Progenitor cell of endocrine pancreas (in vitro differentiated cells): ENCODE data around the gene STK32B. TPM values are rescaled to one million over a fixed set of nuclear protein-coding genes. Genes with fewer than 3 reads are reported as not detected.

Experiments used
- DNase-seq: peaks from one replicate; pipeline ENCODE4 v3.0.0; 2021; ENCODE audit warnings: low spot score; ENCODE audit not compliant: unreplicated experiment
- H3K27ac Mint-ChIP-seq: 2 replicates; pipeline ENCODE4 v1.8.0; 2021; ENCODE audit warnings: mild to moderate bottlenecking, moderate library complexity, mixed read lengths
- H3K27me3 Mint-ChIP-seq: 2 replicates; pipeline ENCODE4 v1.8.0; 2021; ENCODE audit warnings: mixed read lengths
- H3K36me3 Mint-ChIP-seq: 2 replicates; pipeline ENCODE4 v1.8.0; 2022; ENCODE audit warnings: mixed read lengths; ENCODE audit not compliant: insufficient read depth
- H3K4me1 Mint-ChIP-seq: 2 replicates; pipeline ENCODE4 v1.8.0; 2021; ENCODE audit warnings: low read depth, mixed read lengths
- H3K4me3 Mint-ChIP-seq: 2 replicates; pipeline ENCODE4 v1.8.0; 2021; ENCODE audit warnings: low read depth, mild to moderate bottlenecking, moderate library complexity, mixed read lengths
- H3K9me3 Mint-ChIP-seq: 2 replicates; pipeline ENCODE4 v1.8.0; 2021; ENCODE audit warnings: low read depth, mixed read lengths
- total RNA-seq: library from RNA; stranded (reverse); gene quantifications from 2 replicates; pipeline ENCODE4 v1.2.1, GENCODE V29; 2021
- TF ChIP-seq, protein P1 (sequence below): fragments of 200-600 bp; sonication (generic); IDR thresholded peaks from one replicate; pipeline ENCODE4 v1.5.0; 2021; ENCODE audit warnings: antibody characterized with exemption, mild to moderate bottlenecking; ENCODE audit not compliant: unreplicated experiment

Gene STK32B
- total RNA-seq, 1 donor from 2014 or later: 0.36 TPM

DNA sequence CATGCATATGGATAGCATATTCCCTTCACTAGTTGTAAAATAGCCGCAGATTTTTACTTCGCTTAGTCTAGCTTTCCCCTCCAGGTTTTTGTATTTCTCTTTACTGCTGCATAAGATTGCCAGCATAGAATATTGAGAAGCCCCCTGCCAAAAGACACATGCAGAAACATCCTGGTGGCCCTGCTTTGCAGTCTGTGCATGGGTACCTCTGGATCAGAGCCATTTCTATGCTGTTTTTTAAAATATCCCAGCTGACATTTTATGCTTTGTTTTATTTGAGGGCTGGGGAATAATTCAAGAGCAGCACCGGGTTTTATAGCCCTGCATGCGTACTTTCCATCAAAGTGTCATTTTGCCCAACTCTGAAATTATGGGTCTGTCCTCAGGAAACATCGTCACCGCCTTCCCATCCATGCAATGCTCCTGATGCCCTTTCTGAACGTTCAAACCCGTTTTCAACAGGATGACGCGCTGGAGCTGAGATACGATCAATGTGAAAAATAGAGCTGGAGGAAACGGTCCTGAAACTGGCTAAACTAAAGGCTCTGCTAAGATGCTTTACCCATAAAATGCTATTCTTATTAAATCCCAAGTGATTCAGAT lies 342.7 kb downstream of the STK32B start:
- H3K4me3 Mint-ChIP-seq: no peak overlapping the region

DNA sequence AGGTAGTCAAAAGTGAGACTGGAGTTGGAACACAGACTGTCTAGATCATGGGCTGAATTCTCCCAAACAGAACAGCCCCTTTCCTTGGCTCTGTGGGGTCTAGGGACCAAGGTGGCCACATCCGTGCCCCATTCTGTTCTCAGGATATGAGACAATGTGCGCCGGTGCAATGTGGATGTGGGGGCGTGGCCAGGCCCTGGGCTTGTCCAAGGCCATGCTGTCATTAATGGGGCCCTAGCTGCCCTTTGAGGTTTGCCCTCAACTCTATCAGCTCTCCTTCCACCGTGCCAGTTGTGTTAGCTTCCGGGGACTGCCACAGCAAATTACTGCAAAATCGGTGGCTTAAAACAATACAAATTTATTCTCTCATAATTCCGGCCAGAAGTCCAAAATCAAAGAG lies 344.5 kb downstream of the STK32B start:
- H3K27me3 Mint-ChIP-seq: peaks cover 17% of the 10 kb centered on the region
- no peaks in the 10 kb centered on the region for H3K4me1 Mint-ChIP-seq
- H3K4me3 Mint-ChIP-seq: no peak overlapping the region
- no peaks in the 10 kb centered on the region for H3K36me3 Mint-ChIP-seq
- H3K27ac Mint-ChIP-seq: no peak overlapping the region
- DNase-seq: no peak
- H3K9me3 Mint-ChIP-seq: no peaks in the 10 kb centered on the region
- TF ChIP-seq, protein P1, sequence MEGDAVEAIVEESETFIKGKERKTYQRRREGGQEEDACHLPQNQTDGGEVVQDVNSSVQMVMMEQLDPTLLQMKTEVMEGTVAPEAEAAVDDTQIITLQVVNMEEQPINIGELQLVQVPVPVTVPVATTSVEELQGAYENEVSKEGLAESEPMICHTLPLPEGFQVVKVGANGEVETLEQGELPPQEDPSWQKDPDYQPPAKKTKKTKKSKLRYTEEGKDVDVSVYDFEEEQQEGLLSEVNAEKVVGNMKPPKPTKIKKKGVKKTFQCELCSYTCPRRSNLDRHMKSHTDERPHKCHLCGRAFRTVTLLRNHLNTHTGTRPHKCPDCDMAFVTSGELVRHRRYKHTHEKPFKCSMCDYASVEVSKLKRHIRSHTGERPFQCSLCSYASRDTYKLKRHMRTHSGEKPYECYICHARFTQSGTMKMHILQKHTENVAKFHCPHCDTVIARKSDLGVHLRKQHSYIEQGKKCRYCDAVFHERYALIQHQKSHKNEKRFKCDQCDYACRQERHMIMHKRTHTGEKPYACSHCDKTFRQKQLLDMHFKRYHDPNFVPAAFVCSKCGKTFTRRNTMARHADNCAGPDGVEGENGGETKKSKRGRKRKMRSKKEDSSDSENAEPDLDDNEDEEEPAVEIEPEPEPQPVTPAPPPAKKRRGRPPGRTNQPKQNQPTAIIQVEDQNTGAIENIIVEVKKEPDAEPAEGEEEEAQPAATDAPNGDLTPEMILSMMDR: no peak

More for the DNA sequence above, 342.7 kb downstream of the STK32B start:
- TF ChIP-seq, protein P1: no peak
- no peaks in the 10 kb centered on the region for H3K9me3 Mint-ChIP-seq
- peaks cover 15% of the 10 kb centered on the region for H3K27me3 Mint-ChIP-seq
- H3K27ac Mint-ChIP-seq: no peak overlapping the region
- no peaks in the 10 kb centered on the region for H3K36me3 Mint-ChIP-seq
- no peak for DNase-seq
- H3K4me1 Mint-ChIP-seq: no peaks in the 10 kb centered on the region

DNA sequence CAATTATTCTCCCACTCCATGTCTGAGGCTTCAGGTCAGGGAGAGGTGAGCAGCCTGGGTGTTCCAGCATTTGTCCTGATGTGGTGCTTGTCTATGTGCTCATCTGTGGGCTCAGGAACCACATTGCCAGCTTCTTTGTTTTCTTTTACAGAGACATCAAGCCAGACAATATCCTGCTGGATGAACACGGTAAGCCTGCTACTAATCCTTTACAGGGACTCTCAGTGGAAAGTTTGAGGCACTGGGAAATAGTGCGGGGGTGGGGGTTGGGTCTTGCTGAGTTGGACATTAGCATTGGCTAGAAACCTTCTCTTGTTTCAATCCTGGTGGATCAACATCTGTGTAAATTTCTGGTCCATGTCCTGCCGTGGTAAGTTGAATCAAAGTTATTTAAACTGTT lies 346.8 kb downstream of the STK32B start:
- no peaks in the 10 kb centered on the region for H3K4me1 Mint-ChIP-seq
- H3K36me3 Mint-ChIP-seq: no peaks in the 10 kb centered on the region
- peaks cover 4% of the 10 kb centered on the region for H3K9me3 Mint-ChIP-seq
- no peak for DNase-seq
- no peak overlapping the region for H3K4me3 Mint-ChIP-seq
- TF ChIP-seq, protein P1: no peak
- peaks cover 18% of the 10 kb centered on the region for H3K27me3 Mint-ChIP-seq
- no peak overlapping the region for H3K27ac Mint-ChIP-seq

GRCh38 chr4:5399124-5399523 lies 347.8 kb downstream of the STK32B start:
- Mint-ChIP-seq H3K27me3 (peaks cover 18% of the 10 kb centered on the region), H3K4me3 (no peak overlapping the region), H3K4me1 (no peaks in the 10 kb centered on the region), H3K9me3 (peaks cover 4% of the 10 kb centered on the region), H3K27ac (no peak overlapping the region), H3K36me3 (no peaks in the 10 kb centered on the region)
- TF ChIP-seq, protein P1: no peak
- DNase-seq: no peak

GRCh38 chr4:5399790-5400421 lies 348.6 kb downstream of the STK32B start:
- Mint-ChIP-seq H3K27me3 (peaks cover 16% of the 10 kb centered on the region), H3K4me1 (no peaks in the 10 kb centered on the region), H3K36me3 (no peaks in the 10 kb centered on the region), H3K27ac (no peak overlapping the region), H3K4me3 (no peak overlapping the region), H3K9me3 (peaks cover 4% of the 10 kb centered on the region)
- TF ChIP-seq, protein P1: peak; percentile 82
- peak; percentile 24 for DNase-seq
